K562 (cell line): ENCODE data around the gene VTCN1. TPM values are rescaled to one million over a fixed set of nuclear protein-coding genes. Genes with fewer than 3 reads are reported as not detected.

ENCODE experiments used
- REST ChIP-seq, 2 experiments: fragments of 450-650 bp; formaldehyde crosslinking in 1 of 2; IDR thresholded peaks; 2 replicates each; pipeline versions ENCODE4 v1.4.0 to v1.6.1; 2014 to 2020; ENCODE audit warnings: mild to moderate bottlenecking in 2 of 2, borderline replicate concordance in 1 of 2, low read depth in 1 of 2
- polyA plus RNA-seq, 8 experiments: library from polyadenylated mRNA; depleted of rRNA in 4 of 8; stranded (reverse) in 5 of 8; unstranded in 3 of 8; fragments of >200 nt; fragmentation: Nextera tagmentation in 2 of 8; fragmentation: Illumina TruSeq in 1 of 8; extraction: Ambion mirVana in 2 of 8; extraction: Trizol in 1 of 8; gene quantifications; 2 replicates each; pipeline versions ENCODE4 v1.2.1 to v1.2.3, GENCODE V29; 2011 to 2014; ENCODE audit warnings: inconsistent platforms in 1 of 8, missing spikeins in 1 of 8
- total RNA-seq, 7 experiments: library from RNA; depleted of rRNA in 6 of 7; stranded (reverse); fragments of >200 nt in 6 of 7; fragmentation: Illumina TruSeq in 2 of 7; extraction: Trizol in 2 of 7; gene quantifications; 2 replicates each; pipeline versions ENCODE4 v1.2.1 to v1.2.3, GENCODE V29; 2011 to 2021; ENCODE audit warnings: low replicate concordance in 1 of 7

Gene VTCN1
- total and polyA plus RNA-seq, 9 of the 15 experiments (the other 6 are each of a cell fraction or from before 2014, with no cell fraction given) = not detected

DNA sequence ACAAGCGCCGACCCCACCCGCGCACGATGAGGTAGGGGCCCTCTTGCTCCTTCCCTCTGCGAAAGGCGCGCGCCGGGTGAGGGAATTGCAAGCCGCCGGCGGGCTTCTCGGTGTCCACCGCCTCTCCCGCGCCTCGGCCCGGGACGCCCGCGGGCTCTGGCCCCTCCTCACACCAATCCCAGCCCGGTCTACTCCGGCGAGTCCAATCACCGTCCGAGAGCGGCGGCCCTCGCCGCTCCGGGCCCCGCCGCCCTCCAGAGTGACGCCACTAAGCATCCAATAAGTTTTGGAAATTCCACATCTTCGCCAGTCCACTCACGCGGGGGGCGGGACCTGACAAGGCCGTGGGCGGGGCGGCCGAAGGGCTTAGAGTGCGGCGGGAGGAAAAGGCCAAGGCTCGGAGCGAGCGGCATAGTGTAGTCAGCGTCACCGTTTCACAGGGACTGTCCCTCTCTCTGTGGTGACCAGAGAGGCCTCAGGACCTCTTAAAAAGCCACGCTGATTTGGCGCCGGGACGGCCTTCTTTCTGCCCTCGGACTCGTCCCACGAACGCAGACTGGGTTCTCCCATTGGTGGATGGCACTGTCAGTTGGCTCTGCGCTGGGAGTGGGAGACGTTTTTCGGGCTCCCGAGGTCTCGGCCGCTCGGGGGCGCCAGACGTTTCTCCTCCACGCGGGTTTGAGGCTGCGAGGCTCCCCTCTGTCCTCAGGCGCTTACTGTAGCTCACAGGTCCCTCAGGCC, 89.0 kb downstream of the VTCN1 start, which contains the start of gene TRIM45 (continued):
- TF ChIP-seq REST (IDR thresholded peaks at IDR 0.05; ENCODE audit: borderline replicate concordance) = 0 out of 2 replicates have a peak, but pooled peaks have one; percentile 14
- peak; percentile 62; the same call in 1 of the 2 replicates for TF ChIP-seq REST (CRISPR knock-in tag; IDR thresholded peaks at IDR 0.05; ENCODE audit: low read depth)
- TF ChIP-seq, all 486 proteins: peak for 140
